Prostate gland (tissue), 2 donors: ENCODE results near the gene TMEM238.

Source experiments
- POLR2A ChIP-seq: fragments of 450-650 bp; IDR thresholded peaks from one replicate; pipeline ENCODE4 v1.6.1; 2016; ENCODE audit warnings: antibody characterized with exemption, mild to moderate bottlenecking
- POLR2AphosphoS5 ChIP-seq: sonication (generic); formaldehyde crosslinking; IDR thresholded peaks from one replicate; pipeline ENCODE4 v1.6.1; 2017; ENCODE audit warnings: antibody characterized with exemption
- TF ChIP-seq, protein P1 (sequence below), 4 experiments: fragments of 200-600 bp in 2 of 4; fragments of 450-650 bp in 2 of 4; sonication (generic) in 2 of 4; IDR thresholded peaks; 1 replicate in 3 of 4; 2 replicates in 1 of 4; pipeline ENCODE4 v1.5.1; 2016 to 2019; ENCODE audit warnings: antibody characterized with exemption in 4 of 4, mild to moderate bottlenecking in 2 of 4, moderate library complexity in 2 of 4

DNA sequence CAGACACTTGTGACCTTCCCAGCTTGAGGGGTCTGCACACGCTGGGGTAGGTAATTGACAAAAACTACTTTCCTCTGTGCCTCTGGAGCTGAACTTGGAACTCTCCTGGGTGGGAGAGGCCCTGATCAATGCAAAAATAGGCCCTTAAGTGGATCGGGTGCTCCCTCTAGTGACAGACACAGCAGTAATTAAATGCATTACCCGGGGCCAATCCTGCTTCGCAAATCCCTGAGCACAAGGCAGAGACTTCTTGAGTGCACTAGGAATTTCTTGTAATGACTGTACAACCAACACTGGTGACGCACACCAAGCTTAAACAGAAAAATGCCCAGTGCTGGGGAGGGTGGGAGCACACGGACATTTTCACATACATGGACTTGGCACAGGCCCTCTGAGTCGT lies 34.1 kb upstream of the TMEM238 start:
- TF ChIP-seq, protein P1, sequence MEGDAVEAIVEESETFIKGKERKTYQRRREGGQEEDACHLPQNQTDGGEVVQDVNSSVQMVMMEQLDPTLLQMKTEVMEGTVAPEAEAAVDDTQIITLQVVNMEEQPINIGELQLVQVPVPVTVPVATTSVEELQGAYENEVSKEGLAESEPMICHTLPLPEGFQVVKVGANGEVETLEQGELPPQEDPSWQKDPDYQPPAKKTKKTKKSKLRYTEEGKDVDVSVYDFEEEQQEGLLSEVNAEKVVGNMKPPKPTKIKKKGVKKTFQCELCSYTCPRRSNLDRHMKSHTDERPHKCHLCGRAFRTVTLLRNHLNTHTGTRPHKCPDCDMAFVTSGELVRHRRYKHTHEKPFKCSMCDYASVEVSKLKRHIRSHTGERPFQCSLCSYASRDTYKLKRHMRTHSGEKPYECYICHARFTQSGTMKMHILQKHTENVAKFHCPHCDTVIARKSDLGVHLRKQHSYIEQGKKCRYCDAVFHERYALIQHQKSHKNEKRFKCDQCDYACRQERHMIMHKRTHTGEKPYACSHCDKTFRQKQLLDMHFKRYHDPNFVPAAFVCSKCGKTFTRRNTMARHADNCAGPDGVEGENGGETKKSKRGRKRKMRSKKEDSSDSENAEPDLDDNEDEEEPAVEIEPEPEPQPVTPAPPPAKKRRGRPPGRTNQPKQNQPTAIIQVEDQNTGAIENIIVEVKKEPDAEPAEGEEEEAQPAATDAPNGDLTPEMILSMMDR (IDR thresholded peaks at IDR 0.05): peak; percentile 15 to 75 (median 62)
- TF ChIP-seq POLR2AphosphoS5 (no peak), POLR2A (no peak)
